Mammary epithelial cell (primary cell): Measurements from ENCODE around the gene CDK5R1.

Experiments used
- CTCF ChIP-seq, 2 donors: IDR thresholded peaks in 1 of 2; conservative IDR thresholded peaks in 1 of 2; 2 replicates each; pipeline ENCODE4 v1.5.1; 2011 to 2012; ENCODE audit warnings: inconsistent platforms in 2 of 2, low read length in 2 of 2, mild to moderate bottlenecking in 2 of 2, control low read depth in 1 of 2, low read depth in 1 of 2; ENCODE audit not compliant: insufficient read depth in 1 of 2; ENCODE audit errors: extremely low read depth in 1 of 2
- EZH2 ChIP-seq: IDR thresholded peaks from 2 replicates; pipeline ENCODE4 v1.6.1; 2012; ENCODE audit warnings: low read length, inconsistent platforms, borderline replicate concordance

GRCh38 chr17:32533296-32533695 lies 46.5 kb downstream of the CDK5R1 start:
- TF ChIP-seq CTCF (conservative IDR thresholded peaks at IDR 0.05 in 1 of 2, IDR thresholded peaks at IDR 0.05 in 1 of 2; ENCODE audit: extremely low read depth in 1 of 2, insufficient read depth in 1 of 2, low read depth in 1 of 2, low read length in 2 of 2) (no peak), EZH2 (no peak)
